GM18870 (cell line): ENCODE measurements around the gene RASGEF1C.

Experiments
- ATAC-seq: cut with Tn5 transposase; IDR thresholded peaks from one replicate; pipeline ENCODE4 v1.9.1; 2021; ENCODE audit warnings: moderate library complexity; ENCODE audit not compliant: unreplicated experiment

The RASGEF1C gene

DNA sequence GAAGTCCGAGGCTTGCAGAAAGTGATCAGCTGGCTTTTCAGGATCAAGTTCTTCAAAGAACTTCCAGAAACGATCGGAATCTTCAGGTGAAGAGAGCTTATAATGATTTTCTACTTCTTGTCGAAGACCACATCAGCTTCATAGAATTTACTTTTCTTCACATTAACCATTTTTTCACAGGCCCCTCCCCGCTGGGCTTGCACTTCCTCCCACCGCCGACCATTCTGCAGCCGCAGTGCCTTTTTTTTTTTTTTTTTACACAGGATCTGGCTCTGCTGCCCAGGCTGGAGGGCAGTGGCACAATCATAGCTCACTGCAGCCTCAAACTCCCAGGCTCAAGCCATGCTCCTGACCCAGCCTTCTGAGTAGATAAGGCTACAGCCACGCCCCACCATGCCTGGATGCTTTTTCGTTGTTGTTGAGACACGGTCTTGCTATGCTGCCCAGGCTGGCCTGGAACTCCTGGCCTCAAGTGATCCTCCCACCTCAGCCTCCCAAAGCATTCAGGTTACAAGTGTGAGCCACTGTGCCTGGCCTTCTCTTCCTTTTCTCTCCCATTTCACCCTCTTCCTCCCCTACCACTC lies 122.1 kb downstream of the RASGEF1C start:
- no peak for ATAC-seq

DNA sequence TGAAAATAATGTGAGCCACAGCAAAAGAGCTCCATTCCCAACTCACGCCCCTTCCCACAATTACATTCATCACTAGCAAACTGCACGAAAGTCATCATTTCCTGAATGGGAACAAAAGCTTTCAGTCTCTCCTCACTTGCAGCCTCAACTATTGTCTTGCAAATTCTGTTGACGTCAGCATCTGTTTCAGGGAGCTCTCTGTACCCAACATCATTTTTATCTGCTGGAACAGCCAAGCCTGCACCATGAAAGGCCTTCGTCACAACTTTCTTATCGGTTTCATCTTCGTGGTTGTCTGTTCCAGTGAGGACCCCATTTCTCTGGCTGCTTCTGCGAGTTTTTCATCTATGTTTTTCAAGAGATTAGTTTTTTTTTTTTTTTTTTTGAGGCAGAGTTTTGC lies 123.2 kb downstream of the RASGEF1C start:
- ATAC-seq, result no peak

DNA sequence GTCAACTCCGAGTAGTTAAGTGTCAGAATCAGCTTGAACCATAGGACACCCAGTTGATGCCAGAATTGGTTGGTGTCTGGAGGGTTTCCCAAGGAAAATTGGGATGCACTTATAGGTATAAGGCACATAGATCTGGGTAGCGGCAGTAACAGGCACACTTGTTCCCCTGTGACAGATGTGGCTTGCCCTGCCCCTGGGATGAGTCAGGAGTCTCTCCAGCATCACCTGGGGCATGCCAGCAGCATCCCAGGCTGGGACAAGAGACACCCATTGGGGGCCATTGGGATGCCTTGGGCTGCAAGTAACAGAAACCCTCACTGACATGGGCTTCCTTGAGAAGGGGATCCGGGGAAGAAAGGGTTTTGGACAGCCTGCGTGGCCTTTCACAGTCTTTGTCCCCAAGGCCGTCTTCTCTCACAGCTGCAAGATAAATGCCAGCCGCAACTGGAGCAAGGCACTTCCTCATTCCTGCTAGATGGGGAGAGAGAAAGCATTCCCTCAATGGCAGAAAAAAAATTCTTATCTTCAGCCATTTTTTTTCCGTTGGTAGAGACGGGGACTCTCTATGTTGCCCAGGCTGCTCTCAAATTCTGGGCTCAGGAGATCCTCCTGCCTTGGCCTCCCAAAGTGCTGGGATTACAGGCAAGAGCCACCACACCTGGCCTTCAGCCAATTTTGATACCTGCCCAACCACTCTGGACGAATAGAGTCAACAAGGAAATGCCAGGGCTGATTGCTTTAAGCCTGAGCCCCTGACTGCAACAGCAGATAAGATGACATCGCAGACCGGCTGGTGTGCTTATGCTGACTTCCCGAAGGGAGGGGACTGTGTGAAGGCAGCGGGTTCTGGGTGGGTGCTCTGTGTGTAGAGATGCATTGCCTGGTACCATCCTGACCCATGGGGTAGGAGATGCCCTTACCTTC lies 124.1 kb downstream of the RASGEF1C start:
- no peak for ATAC-seq

DNA sequence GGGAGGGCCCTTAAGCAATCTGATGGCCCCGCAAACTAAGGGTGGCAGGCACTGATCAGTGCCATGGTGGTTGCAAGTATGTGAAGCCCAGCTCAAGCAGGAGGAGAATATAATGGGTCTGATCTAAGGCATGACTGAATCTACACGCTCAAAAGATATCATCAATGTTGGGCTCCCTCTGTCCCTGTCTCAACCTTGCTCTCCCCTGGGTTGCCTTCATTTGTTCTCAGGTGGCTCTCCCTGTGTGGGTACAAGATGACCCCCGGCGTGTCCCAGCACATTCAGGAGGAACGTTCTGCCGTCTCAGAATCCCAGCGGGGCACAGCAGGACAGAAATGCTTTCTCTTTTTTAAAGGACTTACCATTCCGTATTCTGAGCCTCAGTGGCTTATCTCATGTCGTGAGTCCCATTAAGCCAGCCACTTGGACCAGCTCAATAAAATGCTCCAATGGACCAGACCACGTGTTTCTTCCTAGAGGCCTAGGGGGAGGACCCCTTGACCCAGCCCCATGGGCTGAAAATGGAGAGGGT lies 125.4 kb downstream of the RASGEF1C start:
- no peak for ATAC-seq

DNA sequence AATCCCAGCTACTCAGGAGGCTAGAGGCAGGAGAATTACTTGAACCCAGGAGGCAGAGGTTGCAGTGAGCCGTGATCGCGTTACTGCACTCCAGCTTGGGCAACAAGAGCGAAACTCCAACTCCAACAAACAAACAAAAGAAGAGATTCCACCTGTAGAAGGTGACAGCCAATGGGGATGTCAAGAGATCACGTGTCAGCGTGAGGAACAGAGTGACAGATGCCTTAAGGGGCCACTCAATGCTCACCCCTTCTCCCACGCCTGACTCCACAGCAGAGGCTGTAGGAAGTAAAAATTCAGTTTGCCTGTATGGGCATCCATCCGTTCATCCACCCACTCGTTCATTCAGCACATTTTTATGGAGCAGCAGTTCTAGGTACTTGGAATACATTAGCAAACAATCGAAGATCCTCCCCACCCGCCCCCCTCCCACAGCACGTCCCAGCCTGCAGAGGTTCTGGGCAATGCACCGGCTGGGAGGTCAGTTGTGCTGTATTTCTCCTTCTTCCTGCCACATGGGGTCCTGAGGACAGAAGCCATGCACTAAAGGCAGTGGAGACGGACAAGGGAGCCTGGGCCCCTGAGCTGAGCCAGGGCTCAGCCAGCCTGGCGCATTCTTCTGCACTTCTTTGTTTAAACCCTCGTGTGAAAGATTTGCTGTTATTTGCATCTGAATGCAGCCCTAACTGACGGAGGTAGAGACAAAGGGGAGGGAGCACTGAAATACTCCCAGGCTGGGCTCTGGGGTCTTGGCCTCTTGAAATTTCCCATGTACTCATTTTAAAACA lies 126.2 kb downstream of the RASGEF1C start:
- ATAC-seq, result no peak

DNA sequence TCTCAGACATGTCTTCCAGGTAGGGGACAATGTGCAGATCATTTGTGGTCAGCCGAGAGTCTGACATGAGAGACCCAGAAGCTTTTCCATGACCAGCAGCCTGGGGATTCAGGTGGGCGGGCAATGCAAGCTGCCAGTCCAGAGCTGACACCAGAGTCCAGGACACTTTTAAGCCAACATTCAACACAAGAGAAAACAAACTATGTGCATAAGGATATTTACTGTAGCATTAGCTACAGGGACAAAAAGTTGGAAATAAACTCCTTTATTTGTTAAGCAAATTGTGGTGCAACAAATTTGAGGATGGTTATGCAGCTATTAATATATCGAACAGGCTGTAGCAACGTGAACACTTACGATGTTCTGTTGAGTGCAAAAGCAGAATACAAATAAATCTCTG lies 127.5 kb downstream of the RASGEF1C start:
- no peak for ATAC-seq

DNA sequence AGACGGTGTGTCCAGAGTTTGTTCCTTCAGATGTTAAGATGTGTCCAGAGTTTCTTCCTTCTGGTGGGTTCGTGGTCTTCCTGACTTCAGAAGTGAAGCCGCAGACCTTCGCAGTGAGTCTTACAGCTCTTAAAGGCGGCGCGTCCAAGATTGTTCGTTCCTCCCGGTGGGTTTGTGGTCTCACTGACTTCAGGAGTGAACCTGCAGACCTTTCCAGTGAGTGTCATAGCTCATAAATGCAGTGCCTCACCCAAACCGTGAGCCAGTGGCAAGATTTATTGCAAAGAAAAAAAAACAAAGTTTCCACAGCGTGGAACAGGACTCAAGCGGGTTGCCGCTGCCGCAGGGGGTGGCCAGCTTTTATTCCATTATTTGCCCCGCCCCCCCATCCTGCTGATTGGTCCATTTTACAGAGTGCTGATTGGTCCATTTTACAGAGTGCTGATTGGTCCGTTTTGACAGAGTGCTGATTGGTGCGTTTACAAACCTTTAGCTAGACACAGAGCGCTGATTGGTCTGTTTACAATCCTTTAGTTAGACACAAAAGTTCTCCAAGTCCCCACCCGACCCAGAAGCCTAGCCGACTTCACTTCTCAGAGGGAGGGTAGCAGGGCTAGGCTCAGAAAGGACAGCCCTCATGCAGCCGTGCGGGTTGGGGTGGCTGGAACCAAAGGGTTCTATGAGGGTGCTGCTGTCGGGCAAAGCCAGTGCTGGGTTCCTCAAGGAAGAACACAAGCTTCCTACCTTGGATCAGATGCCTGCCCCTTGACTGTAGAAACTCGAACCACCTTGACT lies 128.3 kb downstream of the RASGEF1C start:
- no peak for ATAC-seq

DNA sequence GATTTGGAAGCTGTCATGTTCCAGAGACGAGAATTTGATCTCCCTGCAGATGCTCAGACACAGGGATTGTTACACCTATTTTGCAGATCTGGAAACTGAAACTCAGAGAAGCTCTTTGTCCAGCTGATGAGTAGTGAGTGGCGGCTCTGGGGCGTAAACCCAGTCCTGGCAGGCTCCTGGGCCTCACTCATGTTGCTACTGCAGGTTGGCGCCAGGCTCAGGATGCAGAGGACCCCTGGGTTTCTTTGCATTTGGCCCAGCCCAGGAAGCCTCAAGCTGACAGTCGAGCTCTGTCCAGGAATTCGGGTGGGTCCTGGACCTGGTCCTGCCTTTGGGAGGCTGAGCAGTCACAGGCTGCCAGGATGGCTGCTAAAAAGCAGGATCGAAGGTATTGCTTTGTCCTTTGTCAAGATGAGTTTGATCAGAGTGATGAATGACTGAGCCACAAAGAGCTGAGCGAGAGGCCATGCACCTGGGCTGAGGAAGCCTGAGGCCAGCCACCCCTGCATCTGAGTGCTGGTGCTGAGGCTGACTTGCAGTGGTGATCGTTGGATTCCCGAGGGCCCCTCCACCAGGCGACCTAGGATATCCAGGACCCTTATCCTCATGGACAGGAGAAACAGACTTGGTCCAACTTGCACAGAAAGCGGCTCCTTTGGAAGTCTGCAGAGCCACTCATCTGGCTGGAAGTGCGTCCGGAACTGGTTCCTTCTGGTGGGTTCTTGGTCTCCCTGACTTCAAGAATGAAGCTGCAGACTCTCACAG lies 129.1 kb downstream of the RASGEF1C start:
- no peak for ATAC-seq

DNA sequence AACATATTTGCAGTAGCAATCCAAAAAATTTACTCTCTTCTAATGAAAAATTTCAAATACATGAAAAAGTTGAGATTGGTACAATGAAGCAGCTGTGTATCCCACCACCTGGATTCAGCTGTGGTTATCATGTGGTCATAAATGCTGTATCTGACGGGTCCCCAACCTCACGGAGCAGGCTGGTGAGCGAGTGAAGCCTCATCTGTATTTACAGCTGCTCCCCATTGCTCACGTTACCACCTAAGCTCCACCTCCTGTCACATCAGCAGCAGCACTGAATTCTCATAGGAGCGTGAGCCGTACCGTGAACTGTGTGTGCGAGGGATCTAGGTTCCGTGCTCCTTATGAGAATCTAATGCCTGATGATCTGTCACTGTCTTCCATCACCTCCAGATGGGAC lies 130.7 kb downstream of the RASGEF1C start:
- ATAC-seq, result no peak

DNA sequence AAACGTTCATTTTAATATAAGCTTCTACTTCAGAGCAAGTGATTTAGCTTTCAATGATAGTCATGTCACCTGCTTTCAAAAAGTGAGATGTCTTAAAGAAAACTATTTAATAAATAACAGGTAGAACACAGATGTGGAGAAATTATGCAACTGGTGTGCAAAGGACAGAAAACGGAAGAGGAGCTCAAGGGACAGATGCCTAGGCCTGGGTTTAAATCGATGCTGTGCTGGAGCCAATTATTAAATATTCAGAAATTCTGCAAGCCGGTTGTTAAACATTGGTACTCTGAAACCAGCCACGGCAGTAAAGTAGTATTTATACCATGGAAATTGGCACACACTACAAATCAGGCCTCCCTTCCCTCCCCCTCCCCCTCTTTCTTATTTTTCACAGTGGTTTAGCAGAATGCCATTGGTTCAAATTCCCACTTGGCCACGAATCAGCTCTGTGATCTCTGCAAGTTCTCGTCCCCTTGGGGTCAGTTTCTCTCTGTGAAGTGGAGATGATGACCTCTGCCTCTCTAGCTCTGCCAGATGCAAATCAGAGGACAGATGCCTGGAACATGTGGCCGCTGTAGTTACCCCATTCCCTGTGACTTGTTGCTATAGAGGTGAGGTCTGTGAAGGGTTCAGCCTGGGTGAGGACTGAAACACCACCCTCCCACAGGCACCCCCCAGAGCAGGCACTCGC lies 131.3 kb downstream of the RASGEF1C start:
- ATAC-seq, result no peak

DNA sequence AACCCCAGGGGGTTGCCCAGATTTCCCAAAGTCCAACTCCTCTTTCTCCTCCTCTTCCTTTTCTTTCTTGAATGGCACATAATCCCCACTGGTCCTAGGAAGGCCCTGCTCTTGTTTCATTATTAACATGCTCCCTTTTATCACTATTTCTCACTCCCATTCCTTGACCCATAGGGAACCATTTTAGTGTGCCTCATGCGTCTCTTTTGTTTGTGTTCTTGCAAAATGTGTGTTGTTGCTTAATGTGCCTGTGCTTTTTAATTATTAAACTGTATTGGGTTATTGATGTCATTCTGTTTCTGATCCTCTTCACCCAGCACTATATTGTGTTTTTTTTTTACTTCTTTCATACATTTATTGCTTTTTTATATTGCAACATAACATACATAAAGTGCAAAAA lies 133.3 kb downstream of the RASGEF1C start:
- no peak for ATAC-seq

DNA sequence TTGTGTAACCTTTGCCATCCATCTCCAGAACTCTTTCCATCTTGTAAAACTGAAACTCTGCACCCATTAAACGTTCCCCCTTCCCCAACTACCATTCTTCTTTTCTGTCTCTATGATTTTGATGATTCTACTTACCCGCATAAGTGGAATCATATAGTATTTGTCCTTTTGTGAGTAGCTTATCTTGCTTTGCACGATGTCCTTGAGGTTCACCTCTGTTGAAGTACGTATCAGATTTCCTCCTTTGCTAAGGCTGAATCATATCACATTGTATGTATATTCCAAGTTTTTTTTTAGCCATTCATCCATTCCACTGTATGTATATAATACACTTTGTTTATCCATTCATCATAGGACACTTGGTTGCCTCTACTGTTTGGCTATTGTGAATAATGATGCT lies 134.5 kb downstream of the RASGEF1C start:
- ATAC-seq, result no peak

DNA sequence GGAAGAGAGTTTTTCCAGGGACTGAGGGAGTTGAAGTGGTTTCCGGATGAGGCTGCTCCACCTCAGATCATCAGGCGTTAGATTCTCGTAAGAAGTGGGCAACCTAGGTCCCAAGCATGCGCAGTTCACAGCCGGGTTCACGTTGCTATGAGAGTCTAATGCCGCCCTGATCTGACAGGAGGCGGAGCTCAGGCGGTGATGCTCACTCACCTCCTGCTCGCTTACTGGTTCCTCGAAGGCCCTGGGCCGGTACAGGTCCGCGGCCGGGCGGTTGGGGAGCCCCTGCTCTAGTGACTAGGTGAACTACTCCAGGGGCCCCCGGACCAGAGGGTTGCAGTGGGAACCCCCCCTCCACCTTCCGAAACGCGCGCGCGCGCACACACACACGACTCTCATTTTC lies 136.5 kb downstream of the RASGEF1C start:
- ATAC-seq, result no peak

DNA sequence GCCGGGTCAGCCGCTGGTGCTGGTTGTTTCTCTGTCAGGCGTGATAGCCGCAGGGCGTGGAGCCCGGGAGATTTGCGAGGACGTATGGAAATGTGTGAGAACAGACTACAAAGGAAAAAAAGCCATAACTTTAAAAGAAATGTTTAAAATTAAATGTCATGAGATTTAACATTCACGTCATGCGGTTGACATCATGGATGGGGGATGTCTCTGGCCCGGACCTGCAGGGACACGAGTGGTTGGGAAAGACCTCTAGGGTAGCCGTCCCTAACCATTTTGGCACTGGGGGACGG lies 136.8 kb downstream of the RASGEF1C start:
- no peak for ATAC-seq

DNA sequence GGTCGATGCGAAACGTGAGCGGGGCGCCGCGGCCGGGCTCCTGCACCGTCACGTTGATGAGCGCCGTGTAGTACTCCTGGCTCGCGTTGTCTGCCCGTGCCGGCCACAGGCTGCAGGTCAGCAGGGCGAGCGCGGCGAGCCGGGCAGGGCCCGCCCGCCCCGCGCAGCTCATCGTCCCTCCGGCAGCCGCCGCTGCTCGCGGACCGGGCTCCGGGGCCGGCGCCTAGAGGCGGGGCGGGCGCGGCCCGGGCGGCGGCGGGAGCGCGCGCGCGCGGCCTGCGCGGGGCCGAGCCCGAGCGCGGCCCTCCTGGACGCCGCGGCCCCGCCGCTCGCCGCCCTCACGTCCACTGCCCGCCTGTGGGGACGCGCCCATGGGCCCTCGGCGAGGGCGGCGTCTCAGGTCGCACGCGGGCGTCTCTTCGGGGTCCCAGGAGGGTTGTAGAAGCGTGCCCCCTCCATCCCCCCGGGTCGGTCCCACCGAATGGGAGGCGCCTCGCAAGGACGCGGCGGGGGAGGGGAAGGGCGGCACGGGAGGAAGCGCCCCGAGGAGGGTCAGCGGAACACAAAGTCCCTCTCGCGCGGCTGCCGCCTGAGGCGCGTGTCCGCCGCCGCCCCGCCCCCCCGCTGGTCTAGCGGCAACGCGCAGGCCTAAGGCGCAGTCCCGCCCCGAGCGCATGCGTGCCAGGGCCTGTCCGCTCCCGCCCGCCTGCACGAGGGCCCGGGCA lies 137.3 kb downstream of the RASGEF1C start, which contains the start of gene RNF130:
RNF130 (minus strand) TSS at position 229 of the 725 bp plus-strand sequence; CDS start at position 172, 57 bp downstream.
- no peak for ATAC-seq

DNA sequence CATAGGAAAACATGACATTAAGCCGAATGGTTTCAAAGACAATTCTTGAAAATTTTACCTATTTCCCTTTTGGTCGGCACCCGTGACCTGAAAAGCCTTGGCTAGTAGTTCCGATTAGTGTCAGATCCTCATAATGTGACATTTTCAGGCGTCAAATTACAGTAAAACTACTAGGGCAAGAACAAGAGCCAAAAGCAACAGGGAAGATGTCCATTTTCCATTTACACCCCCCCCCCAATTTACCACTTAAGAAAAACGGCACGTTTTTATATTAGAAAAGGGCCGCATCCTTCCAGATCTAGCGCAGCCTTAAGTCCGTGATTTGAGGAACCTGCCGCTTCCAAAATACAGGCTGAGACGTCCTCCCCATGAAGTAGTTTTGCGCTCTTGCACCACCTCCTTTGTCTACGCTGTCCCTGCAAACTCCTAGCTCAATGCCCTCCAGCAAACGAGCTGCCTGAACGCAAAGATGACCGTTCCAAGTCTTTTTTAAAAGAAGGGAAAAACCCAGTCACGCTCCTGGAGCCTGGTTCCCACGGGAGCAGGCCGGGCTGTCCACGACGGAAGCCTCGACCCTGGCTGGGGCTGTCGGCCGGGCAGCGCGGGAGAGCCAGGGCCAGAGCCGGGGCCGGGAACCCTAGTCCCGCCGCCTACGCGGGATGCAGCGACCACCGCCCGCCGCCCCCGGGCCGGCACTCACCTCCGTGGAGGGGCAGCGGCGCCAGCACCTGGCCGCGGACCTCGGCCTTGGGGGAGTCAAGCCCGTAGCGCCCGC lies 138.1 kb downstream of the RASGEF1C start:
- ATAC-seq, result no peak

DNA sequence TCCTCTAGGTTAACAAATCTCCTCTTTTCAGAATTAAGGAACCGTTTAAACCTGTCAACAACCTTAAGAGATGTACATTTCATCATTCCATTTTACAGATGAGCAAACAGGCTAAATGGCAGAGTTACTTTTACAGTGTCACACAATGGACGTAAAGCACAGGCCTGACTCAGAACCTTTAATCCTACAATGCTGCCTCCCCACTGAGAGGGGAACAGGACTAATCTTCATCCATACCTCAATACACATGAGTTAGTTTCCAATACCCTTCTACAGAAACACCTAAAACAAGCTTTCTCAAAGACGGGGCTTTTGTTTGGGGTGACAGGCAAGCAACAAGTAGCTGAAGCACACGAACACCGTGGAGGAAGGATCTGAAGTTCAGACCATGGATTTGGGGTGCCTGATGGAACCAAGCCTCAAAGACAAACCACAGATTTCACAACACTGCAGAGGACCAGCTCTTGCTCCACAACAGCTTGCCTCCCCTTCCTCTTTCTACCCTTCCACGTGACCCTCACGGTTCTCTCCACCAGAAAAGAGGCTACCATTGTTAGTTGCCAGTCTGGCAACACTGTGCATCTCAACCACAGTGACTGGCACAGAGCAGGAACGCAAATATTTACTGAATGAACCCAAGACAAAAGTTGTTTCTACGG lies 139.3 kb downstream of the RASGEF1C start:
- no peak for ATAC-seq
